Stimulated activated naive CD8-positive, alpha-beta T cell treated with anti-CD3 and anti-CD28 coated beads, Interleukin-15, Interleukin-2, amounts not matched to agents 100 U/mL and 50 U/mL, for 24 hours (primary cell): Measurements from ENCODE around the gene CASP12.
"Not testable (repeated sequence)": the region's sequence is repeated elsewhere in the genome, so short reads cannot be mapped to it uniquely, and the experiment has no call there.

Experiments used
- ATAC-seq: fragments of 150-1000 bp; cut with Tn5 transposase; one replicate; pipeline ENCODE4 v1.10.0; 2021
- DNase-seq: peaks from one replicate; pipeline ENCODE4 v3.0.0; 2021

The CASP12 gene

DNA sequence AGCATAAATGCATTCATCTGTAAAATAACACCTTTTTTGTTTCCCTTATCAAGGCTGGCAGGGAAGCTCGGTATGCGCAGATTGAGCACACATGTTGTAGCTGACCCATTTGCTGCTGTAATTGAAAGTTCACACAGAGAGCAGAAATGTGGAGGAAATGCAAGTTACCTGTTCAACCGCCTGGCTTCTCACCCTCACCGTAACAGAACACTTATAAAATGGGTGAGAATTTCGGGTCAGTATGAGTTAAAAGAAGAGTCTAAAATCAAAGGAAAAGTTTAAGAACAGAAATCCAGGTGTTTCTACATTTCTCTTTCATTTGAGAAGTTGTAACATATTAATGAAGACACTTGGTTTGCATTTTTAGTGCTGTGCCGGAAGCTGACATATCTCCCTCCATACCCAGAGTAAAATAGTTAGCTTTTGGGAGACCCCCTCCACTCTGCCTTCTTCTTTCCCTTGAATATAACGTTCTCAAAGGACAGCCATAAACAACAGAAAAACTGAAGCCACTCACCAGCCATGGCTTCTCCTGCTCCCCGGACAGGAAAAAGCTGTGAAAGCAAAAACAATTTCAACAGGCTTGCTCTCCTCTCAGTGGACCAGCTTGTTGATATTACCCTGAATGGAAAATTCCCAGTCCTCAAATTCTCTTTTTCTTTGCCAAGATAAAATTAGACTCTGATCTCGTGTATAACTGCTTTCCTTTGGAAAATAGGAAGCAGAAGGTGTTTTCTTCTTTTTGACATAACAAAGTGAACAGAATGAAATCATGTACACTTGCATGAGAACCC, at the start of gene CASP12:
Gene CASP12, minus strand, starts transcription at position 570 of the 794 bp plus-strand sequence.
- DNase-seq (no peak), ATAC-seq (no peak)

DNA sequence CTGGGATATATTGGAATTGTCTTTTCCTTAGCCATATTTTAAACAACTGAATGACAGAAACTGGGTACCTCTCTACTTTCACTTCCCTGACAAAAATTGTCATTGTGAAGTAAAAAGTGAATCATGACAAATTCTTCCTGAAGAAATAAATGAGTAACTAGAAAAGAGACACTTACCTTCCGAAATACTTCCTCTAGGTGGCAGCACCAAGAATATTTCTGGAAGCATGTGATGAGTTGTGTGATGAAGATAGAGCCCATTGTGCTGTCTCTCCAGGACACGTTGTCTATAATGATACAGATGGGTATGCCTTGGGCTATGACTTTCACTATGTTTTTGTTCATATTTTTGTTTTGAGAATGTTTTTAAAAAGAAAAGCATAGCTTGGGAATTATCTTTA, 48.6 kb upstream of the CASP12 start:
- ATAC-seq = peak; percentile 80
- DNase-seq = peak; percentile 13

DNA sequence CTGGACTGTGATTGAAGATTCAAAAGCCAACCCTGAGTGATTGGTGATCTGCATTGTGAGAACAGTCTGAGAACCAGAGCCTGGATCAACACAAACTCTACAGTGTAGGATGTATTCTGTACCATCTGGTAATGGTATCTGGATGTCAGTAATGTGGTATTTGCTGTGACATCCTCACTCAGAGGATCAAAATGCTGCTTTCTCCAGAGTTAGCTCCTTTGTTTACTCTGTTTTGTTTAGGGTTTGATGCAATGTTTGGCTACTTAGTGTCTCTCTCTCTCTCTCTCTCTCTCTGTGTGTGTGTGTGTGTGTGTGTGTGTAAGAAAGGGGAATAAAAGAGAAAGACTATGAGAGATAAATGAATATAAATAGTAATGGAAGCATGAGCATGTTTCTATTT, 45.8 kb upstream of the CASP12 start:
- ATAC-seq = no peak
- no peak for DNase-seq

DNA sequence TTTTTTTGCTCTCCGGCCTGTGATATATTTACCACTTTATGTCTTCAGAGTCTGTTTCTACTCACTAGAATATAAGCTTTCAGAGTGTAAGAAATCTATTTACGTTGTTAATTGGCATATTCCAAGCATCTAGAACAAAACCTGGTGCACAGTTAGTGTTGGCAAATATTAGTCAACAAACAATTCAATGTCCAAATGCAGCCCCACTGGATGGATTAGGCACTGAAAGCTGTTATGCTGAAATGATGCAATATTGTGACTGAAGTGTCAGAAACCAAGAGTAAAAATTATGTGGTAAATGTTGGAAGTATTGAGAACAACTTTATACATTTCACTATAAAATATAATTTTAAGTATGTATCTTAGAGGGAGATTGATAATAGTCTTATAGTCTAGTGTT, 45.3 kb upstream of the CASP12 start:
- no peak for ATAC-seq
- no peak for DNase-seq

DNA sequence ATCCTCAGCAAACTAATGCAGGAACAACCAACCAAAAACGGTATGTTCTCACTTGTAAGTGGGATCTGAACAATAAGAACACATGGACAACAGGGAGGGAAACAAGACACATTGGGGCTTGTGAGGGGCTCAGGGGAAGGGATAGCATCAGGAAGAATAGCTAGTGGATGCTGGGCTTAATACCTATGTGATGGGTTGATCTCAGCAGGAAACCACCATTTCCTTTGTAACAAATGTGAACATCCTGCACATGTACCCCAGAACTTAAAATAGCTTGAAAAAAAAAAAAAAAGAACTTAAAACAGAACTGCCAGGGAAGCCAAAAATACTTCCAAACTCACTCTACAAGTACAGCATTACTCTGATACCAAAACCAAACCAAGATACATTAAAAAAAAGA, 36.3 kb upstream of the CASP12 start:
- no peak for DNase-seq
- ATAC-seq = no peak

DNA sequence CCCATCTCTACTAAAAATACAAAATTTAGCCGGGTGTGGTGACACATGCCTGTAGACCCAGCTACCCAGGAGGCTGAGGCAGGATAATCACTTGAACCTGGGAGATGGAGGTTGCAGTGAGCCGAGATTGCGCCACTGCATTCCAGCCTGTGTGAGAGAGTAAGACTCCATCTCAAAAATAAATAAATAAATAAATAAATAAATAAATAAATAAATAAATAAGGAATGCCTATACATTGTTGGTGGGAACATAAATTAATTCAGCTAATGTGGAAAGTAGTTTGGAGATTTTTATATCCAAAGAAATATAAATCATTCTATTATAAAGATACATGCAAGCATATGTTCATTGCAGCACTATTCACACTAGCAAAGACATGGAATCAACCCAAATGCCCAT, 35.8 kb upstream of the CASP12 start:
- not testable (repeated sequence) for ATAC-seq, DNase-seq

DNA sequence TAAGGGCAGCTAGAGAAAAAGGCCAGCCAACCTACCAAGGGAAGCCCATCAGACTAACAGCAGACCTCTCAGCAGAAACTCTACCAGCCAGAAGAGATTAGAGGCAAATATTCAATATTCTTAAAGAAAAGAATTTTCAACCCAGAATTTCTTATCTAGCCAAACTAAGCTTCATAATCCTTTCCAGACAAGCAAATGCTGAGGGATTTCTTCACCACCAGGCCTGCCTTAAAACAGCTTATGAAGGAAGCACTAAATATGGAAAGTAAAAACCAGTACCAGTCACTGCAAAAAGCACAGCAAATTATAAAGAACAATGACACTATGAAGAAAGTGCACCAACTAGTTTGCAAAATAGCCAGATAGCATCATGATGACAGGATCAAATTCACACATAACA, 30.6 kb upstream of the CASP12 start:
- ATAC-seq (no peak), DNase-seq (no peak)

DNA sequence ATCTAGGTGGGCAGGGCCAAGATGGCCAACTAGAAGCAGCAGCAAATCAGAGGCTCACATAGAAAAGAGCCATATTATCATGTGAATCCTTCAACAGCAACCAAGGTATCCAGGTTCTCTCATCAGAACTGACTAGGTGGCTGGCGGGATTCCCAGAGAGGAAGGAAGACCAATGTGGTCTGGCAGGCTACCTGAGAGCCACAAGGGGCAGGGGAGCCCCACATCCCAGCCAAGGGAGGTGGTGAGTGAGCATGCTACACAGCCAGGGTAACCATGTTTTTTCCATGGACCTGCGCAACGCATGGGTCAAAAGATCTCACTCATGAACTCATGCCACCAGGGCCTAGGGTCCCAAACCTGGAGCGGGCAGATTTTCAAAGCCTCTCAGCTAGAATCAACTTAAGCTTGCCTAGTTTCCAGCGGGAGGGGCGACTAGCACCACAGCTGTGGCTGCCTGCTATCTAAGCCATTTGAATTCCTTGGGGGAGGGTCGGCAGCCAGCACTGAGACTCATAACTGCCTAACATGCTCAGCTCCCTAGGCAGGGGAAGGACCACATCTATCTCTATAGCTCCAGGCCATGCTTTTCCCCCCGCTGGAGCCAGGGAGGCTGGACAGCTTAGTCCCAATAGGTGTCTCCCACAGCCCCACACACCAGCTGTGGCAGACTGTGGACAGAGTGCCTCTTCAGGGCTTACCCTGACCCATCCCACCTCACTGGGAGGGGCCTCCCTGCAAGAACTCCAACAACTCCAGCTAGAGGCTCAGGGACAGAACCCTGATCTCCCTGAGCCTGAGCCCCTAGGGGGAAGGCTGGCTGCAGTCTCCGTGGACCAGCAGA, 28.7 kb upstream of the CASP12 start:
- ATAC-seq (no peak), DNase-seq (no peak)

DNA sequence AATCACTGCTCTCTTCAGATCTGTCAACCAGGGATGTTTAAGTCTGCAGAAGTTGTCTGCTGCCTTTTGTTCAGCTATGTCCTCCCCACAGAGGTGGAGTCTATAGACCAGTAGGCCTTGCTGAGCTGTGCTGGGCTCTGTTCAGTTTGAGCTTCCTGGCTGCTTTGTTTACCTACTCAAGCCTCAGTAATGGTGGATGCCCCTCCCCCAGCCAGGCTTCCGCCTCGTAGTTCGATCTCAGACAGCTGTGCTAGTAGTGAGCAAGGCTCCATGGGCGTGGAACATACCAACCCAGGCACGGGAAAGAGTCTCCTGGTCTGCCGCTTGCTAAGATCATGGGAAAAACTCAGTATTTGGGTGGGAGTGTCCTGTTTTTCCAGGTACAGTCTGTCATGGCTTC, 27.6 kb upstream of the CASP12 start:
- DNase-seq (no peak), ATAC-seq (no peak)

DNA sequence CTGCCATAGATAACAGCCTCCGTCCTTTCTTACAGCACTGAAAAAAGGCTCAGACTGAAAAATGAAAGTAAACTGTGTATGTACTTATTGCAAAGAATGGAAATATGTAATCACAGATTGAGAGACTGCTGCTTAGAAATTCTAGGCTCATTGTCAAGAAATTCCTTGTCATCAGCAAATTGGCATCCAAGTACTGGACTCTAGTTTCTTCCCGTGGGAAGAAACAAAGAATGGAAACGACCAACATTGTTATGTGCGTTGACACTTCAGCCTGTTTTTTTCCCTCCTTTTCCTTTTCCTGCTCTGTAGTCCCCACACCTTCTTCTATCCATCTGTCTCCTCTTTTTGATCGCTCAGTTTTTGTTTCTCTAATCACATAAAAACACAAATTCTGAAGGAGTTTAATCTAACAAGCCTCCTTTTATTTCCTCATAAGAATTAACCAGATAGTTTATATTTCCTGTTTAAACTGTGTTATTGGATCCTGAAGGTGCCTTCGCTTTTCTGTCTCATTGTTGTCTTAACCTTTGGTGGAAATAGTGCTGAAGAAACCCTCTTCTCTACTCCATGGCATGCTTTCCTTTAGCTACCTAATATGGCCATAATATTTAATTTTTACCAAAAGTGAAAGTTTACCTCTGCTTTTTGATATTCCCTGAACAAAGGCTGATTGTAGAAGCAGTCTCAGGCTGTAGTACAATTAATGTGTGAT, 20.0 kb upstream of the CASP12 start:
- ATAC-seq (peak; percentile 83), DNase-seq (no peak)

DNA sequence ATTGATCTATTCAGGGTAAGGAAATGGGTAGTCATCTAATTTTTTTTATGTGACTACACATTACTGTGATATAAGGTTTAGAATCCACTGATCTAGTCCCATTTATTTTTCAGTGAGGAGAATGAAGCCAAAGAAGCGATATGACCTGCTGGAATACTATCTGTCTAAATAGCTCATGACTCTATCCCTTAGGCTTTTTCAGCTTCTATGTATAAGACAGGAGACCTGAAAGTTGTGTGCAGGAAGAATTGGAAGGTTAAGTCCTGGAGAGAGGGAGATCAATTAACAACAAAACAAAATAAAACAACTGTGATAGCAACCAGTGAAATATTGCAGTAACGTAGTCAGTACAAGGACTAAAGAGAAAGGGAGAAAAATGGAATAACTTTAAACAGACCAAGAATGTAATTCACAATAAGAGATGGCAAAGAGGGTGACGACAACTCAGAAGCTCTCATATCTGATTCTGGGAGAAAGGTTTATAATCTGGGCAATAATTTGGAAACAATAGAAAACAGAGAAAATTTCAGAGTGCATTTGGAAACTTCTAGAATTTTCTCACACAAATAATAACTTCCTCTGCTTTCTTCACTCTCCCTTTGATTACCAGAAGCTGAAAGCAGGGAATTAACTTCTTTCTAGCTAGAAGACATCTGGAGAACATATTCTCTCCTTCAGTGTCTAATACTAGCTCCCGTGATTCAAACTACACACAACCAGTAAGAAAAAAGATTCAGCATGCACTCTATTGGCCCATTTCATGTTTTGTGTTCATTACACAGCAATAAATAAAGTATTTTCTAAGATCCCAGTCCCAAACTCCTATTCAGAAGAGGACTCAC, 19.2 kb upstream of the CASP12 start:
- ATAC-seq = peak; percentile 16

DNA sequence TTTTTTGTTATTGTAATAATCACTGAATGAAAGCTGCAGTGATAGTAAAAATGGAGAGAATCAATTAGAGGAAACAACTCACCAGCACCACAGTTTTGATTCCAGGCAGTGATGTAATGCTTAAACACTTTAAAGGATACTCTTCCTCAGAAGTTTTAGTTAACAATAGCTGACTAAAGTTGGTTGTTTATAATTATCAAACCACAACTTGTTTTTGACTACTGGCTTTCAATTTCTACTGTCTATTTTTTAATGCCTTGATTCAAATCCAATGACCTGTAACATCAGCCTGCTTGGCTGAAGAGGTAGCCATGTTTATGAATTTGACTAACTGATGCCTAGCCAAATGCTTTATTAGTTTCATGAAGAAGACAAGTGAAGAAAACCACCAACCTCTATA, 18.2 kb upstream of the CASP12 start:
- ATAC-seq (no peak), DNase-seq (no peak)

More for the DNA sequence above, 19.2 kb upstream of the CASP12 start:
- no peak for DNase-seq

DNA sequence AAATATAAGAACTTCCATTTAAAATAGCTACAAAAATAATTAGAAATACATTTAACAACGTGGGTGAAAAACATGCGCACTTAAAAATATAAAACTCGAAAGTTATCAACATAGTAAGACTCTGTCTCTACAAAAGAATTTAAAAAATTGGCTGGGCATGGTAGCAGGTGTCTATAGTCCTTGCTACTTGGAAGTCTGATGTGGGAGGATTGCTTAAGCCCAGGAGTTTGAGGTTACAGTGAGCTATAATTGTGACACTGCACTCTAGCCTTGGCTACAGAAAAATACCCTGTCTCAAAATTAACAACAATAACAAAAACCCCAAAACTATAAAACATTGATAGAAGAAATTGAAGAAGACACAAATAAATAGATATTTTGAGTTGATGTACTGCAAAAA, 13.8 kb upstream of the CASP12 start:
- ATAC-seq (no peak), DNase-seq (no peak)

DNA sequence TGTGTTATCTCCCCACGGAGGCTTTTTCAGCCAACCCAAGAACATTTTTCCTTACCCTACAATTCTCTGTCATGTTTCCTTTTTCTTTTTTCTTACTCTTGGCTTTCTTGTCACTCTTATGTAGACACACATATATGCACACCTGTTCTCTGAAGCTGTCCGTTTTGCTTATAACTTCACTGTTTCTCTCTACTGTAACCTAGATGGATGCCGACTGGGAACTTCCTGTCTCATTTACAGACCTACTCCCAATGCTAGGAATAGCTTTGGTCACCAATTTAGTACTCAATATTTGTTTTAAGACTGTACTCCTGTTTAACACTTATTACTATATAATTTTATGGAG, 9.9 kb upstream of the CASP12 start:
- no peak for ATAC-seq

DNA sequence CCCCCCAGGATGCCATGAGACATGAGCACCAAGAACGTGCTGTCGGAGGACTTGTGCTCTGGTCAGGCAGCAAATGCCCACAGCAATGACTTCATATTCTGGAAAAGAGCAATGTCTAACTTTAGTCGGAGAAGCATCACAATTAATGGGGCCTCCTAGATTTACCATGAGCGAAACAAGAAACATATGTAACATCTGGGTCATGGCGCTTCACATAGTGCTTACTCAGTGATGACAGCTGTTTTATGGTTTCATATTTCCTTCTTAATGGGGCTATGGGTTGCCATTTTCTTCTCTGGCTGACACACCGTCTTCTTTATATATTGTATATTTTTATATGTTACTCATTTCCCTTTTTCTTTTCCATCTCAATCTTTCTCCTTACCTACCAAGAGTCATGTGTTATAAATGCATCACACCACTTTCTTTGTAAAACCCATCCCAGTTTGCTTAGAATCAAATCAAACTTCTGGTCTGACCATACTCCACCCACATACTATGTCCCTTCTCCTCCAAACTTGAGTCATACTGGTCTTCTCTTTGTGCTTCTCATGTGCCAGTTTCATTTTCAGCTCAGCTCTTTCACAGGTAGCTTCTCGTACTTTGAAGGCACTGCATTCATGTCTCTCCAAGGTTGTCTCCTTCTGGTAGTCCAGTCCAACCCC, 9.4 kb upstream of the CASP12 start:
- ATAC-seq (peak; percentile 81), DNase-seq (no peak)

More for the DNA sequence above, 9.9 kb upstream of the CASP12 start:
- DNase-seq = no peak

DNA sequence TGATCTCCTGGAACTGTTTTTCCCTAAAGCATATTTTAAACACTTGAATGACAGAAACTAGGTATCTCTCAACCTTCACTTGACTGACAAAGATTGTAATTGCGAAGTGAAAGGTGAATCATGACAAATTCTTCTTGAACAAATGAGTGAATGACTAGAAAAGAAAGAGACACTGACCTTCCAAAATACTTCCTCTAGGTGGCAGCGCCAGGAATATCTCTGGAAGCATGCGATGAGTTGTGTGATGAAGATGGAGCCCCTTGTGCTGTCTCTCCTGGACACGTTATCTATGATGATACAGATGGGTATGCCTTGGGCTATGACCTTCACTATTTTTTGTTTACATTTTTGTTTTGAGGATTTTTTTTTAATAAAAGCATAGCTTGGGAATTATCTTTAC, 7.0 kb upstream of the CASP12 start:
- DNase-seq = no peak
- ATAC-seq = no peak

DNA sequence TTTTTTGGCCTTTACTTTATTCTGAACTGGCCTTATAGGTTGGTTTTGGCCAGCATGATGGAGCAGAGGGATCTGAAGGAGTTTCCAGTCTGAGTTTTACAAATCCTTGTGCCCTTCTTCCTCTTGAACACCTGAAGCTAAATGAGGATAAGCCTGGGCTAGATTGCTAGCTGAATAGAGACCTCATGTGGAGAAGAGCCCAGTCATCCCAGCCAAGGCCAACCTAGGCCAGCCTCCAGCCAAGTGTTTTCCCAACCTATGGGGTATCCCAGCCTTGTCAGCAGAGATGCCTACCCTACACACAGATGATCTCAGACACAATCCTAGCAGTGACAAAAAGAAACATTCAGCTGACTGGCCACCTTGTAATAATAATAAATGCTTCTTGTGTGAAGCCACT, 966 bp upstream of the CASP12 start:
- DNase-seq (no peak), ATAC-seq (no peak)

DNA sequence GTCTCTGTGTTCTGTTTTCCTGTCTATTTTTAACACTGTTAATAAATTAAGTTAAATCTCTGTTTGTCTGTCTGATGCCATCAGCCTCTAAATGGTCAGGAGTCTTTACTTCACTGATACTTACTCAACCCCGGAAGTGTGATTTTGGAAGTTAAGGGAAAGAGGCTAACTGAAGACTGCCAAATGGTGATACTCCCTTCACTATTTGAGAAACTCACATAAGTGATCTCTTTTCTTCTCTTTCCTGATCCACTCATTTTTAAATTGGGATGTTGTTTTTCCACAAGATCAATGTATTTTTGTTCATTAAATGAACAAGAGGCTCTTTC, 389 bp upstream of the CASP12 start:
- ATAC-seq (no peak), DNase-seq (no peak)

DNA sequence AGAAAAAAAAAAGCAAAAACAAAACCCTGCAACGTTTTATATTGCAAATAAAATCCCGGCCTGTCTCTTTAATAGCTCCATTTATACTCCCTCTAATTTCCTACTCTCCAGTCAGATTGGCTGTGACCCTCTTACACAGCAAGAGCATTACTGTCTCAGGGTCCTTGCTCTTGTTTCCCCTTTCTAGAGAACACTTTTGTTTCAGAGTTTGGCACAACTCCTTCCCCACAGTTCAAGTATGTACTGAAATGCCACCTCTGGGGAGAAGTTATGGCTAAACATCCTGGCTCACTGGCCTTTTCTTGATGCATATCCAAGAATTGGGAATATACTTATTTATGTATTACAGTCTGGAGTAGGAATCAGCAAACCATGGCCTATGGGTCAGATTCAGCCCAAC, 2.6 kb downstream of the CASP12 start:
- DNase-seq = no peak

DNA sequence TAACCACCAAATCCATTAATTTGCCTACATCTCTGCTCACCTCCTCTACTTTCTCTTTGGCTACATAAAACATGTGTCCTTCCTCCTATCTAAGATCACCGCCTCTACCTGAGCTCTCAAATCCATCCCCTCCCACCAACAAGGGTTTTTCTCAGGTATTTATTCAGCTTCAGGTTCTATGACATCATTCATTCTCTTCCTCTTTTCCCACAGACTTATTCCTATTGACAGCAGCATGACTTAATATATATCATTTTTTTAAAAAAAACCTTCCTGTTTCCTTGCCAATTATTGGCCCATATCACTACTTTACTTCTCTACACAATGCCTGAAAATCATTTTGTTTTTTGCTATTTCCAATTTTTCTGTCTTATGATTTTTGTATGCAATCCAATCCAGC, 4.4 kb downstream of the CASP12 start:
- ATAC-seq (no peak), DNase-seq (no peak)

More for the DNA sequence above, 2.6 kb downstream of the CASP12 start:
- no peak for ATAC-seq

DNA sequence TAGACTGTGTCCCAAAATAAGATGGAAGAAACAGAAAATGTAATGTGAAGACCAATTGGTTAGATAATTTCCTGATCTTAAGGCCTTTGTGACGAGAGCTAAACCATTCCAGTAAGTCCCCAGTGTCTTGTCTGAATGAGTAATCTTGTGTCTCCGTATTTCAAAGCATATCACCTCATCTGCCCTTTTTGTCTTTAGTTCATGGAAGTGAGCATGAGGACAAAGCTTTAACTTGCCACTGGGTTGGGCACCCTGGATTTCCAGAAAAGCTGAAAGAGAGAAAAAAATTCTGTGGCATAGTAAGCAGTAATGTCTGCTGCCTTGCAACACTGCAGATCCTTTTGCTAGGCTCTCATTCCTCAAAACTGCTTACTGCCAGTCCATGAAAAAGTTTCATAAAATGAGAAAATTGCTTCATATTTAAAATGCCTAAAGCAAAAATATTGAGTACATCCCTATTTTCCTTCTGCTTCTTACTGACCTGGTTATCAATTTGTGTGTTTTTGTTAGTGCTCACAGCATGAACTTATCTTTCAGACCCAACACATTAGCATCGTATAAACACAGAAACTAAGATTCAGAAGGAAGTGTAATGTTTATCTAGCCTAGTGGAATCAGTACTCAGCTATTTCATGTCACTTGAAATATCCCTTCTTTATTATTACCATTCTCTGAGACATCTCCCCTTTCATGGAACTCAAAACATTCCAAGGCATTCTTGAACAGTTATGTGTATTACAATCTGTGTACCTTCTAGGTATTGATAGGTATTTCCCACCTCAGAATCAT, 5.3 kb downstream of the CASP12 start:
- ATAC-seq (no peak), DNase-seq (no peak)
